H1 (cell line): ENCODE measurements around the gene ERH. TPM values are rescaled to one million over a fixed set of nuclear protein-coding genes. Genes with fewer than 3 reads are reported as not detected.

Experiments
- CTCF ChIA-PET: fragments of 300-600 bp; sonication (Branson Sonifier 250); formaldehyde crosslinking; loops from one replicate; lab custom pipeline; 2021; ENCODE audit not compliant: partially characterized antibody; lab: Charles Lee
- POLR2A ChIA-PET: fragments of 300-600 bp; sonication (Branson Sonifier 250); formaldehyde crosslinking; loops from one replicate; lab custom pipeline; 2021; ENCODE audit warnings: inconsistent platforms; ENCODE audit not compliant: partially characterized antibody; lab: Charles Lee
- DNase-seq, 2 experiments: peaks; one replicate each; pipeline versions ENCODE4 v3.0.0 to v3.0.0-alpha.2; 2010 to 2022; ENCODE audit warnings: low spot score in 2 of 2, low read depth in 1 of 2, mixed read lengths in 1 of 2
- FAIRE-seq: peaks from 2 replicates; lab custom pipeline; 2011; peaks lifted over from hg19 to GRCh38; lab: Jason Lieb, UNC
- H2AFZ ChIP-seq: 2 replicates; pipeline ENCODE4 v1.8.1; 2012; ENCODE audit warnings: low read length, inconsistent platforms
- H2AK5ac ChIP-seq: 2 replicates; pipeline ENCODE4 v1.6.1; 2013; ENCODE audit warnings: low read depth, low read length
- H2BK120ac ChIP-seq: replicated peaks from 2 replicates; pipeline ENCODE3; 2013; ENCODE audit warnings: low read depth, low read length, inconsistent platforms
- H2BK12ac ChIP-seq: 2 replicates; pipeline ENCODE4 v1.6.1; 2013; ENCODE audit warnings: low read depth, low read length
- H2BK15ac ChIP-seq: 2 replicates; pipeline ENCODE4 v1.6.1; 2013; ENCODE audit warnings: low read length
- H2BK20ac ChIP-seq: 2 replicates; pipeline ENCODE4 v1.6.1; 2013; ENCODE audit warnings: low read length
- H2BK5ac ChIP-seq: 2 replicates; pipeline ENCODE4 v1.6.1; 2013; ENCODE audit warnings: low read depth, low read length
- H3K14ac ChIP-seq: 2 replicates; pipeline ENCODE4 v1.6.1; 2013; ENCODE audit warnings: inconsistent platforms; ENCODE audit not compliant: insufficient read length
- H3K18ac ChIP-seq: 2 replicates; pipeline ENCODE4 v1.6.1; 2013; ENCODE audit warnings: low read length; ENCODE audit errors: extremely low read depth
- H3K23ac ChIP-seq: 2 replicates; pipeline ENCODE4 v1.6.1; 2013; ENCODE audit warnings: inconsistent platforms; ENCODE audit not compliant: insufficient read length
- H3K23me2 ChIP-seq: 2 replicates; pipeline ENCODE4 v1.6.1; 2013; ENCODE audit warnings: low read depth, low read length
- H3K27ac ChIP-seq: 2 replicates; pipeline ENCODE4 v1.6.1; 2011; ENCODE audit warnings: low read depth, low read length, inconsistent platforms
- H3K27me3 ChIP-seq, 4 experiments: replicated peaks in 1 of 4; 1 replicate in 1 of 4; 2 replicates in 3 of 4; pipeline versions ENCODE4 v1.6.1 to v1.8.1; 2011 to 2013; ENCODE audit warnings: low read length in 3 of 4, mild to moderate bottlenecking in 3 of 4, inconsistent platforms in 2 of 4, mixed read lengths in 2 of 4, moderate library complexity in 1 of 4; ENCODE audit not compliant: control insufficient read depth in 3 of 4, insufficient read depth in 3 of 4; ENCODE audit errors: extremely low read depth in 1 of 4
- H3K36me3 ChIP-seq, 4 experiments: 2 replicates each; pipeline versions ENCODE4 v1.6.1 to v1.8.1; 2011 to 2013; ENCODE audit warnings: mild to moderate bottlenecking in 4 of 4, low read length in 3 of 4, moderate library complexity in 2 of 4, control low read depth in 1 of 4, inconsistent platforms in 1 of 4; ENCODE audit not compliant: insufficient read depth in 4 of 4, control insufficient read depth in 2 of 4
- H3K4ac ChIP-seq: replicated peaks from 2 replicates; pipeline ENCODE3; 2013; ENCODE audit warnings: low read length, low read depth, mixed read lengths, inconsistent platforms; ENCODE audit not compliant: insufficient read length
- H3K4me1 ChIP-seq, 4 experiments: replicated peaks in 1 of 4; 1 replicate in 1 of 4; 2 replicates in 3 of 4; pipeline versions ENCODE4 v1.6.1 to v1.8.1; 2011 to 2013; ENCODE audit warnings: low read length in 3 of 4, inconsistent platforms in 2 of 4, mixed read lengths in 1 of 4; ENCODE audit not compliant: insufficient read depth in 4 of 4, control insufficient read depth in 3 of 4
- H3K4me2 ChIP-seq, 2 experiments: 2 replicates each; pipeline versions ENCODE4 v1.6.1 to v1.8.1; 2011 to 2013; ENCODE audit warnings: low read depth in 2 of 2, low read length in 2 of 2, control low read depth in 1 of 2, inconsistent platforms in 1 of 2, mild to moderate bottlenecking in 1 of 2; ENCODE audit not compliant: insufficient read depth in 1 of 2
- H3K4me3 ChIP-seq, 4 experiments: fragments of 200-600, 300-600 bp in 1 of 4; sonication (generic), shearing (Covaris generic), sonication (Bioruptor Twin) in 1 of 4; 2 replicates each; pipeline versions ENCODE4 v1.5.1 to v1.8.1; 2011 to 2016; ENCODE audit warnings: low read length in 4 of 4, low read depth in 3 of 4, control low read depth in 2 of 4, inconsistent platforms in 2 of 4, mild to moderate bottlenecking in 2 of 4, mixed read lengths in 1 of 4, moderate library complexity in 1 of 4; ENCODE audit not compliant: insufficient read depth in 2 of 4; ENCODE audit errors: extremely low read depth in 1 of 4
- H3K56ac ChIP-seq: replicated peaks from 2 replicates; pipeline ENCODE3; 2013; ENCODE audit warnings: low read depth, mild to moderate bottlenecking, mixed read lengths, low read length, inconsistent platforms; ENCODE audit not compliant: insufficient read length
- H3K79me1 ChIP-seq: 2 replicates; pipeline ENCODE4 v1.6.1; 2013; ENCODE audit warnings: low read depth, low read length, control low read depth
- H3K79me2 ChIP-seq, 2 experiments: 2 replicates each; pipeline versions ENCODE4 v1.6.1 to v1.8.1; 2012 to 2013; ENCODE audit warnings: low read length in 2 of 2, mild to moderate bottlenecking in 2 of 2, inconsistent platforms in 1 of 2; ENCODE audit not compliant: insufficient read depth in 2 of 2, control insufficient read depth in 1 of 2
- H3K9ac ChIP-seq, 4 experiments: replicated peaks in 1 of 4; 1 replicate in 1 of 4; 2 replicates in 3 of 4; pipeline versions ENCODE4 v1.6.1 to v1.8.1; 2011 to 2013; ENCODE audit warnings: low read depth in 3 of 4, low read length in 3 of 4, control low read depth in 2 of 4, mild to moderate bottlenecking in 2 of 4, moderate library complexity in 2 of 4, inconsistent platforms in 1 of 4; ENCODE audit errors: extremely low read depth in 1 of 4
- H3K9me3 ChIP-seq, 2 experiments: 2 replicates each; pipeline versions ENCODE4 v1.6.1 to v1.8.1; 2012 to 2013; ENCODE audit warnings: mild to moderate bottlenecking in 2 of 2, moderate library complexity in 2 of 2, control low read depth in 1 of 2, inconsistent platforms in 1 of 2, low read depth in 1 of 2, low read length in 1 of 2, mixed read lengths in 1 of 2; ENCODE audit not compliant: insufficient read depth in 2 of 2
- H4K20me1 ChIP-seq, 2 experiments: replicated peaks in 1 of 2; 2 replicates each; pipeline versions ENCODE3 to v1.8.1; 2011 to 2013; ENCODE audit warnings: inconsistent platforms in 2 of 2, low read length in 2 of 2, mild to moderate bottlenecking in 1 of 2; ENCODE audit not compliant: insufficient read depth in 2 of 2, control insufficient read depth in 1 of 2
- H4K5ac ChIP-seq: 2 replicates; pipeline ENCODE4 v1.6.1; 2013; ENCODE audit warnings: low read length, low read depth, mixed read lengths, inconsistent platforms; ENCODE audit not compliant: insufficient read length
- H4K8ac ChIP-seq: 2 replicates; pipeline ENCODE4 v1.8.0; 2013; ENCODE audit warnings: mild to moderate bottlenecking, moderate library complexity, low read length, inconsistent platforms; ENCODE audit not compliant: insufficient read depth; ENCODE audit errors: extremely low read depth
- H4K91ac ChIP-seq: replicated peaks from 2 replicates; pipeline ENCODE3; 2013; ENCODE audit warnings: low read length, mixed read lengths, inconsistent platforms; ENCODE audit not compliant: insufficient read length
- CBX8 ChIP-seq: fragments of 300-800, 300-1000 bp; sonication (generic); IDR thresholded peaks from 2 replicates; pipeline ENCODE4 v1.7.1; 2016; ENCODE audit warnings: low read depth, low read length, borderline replicate concordance
- CEBPB ChIP-seq: IDR thresholded peaks from 2 replicates; pipeline ENCODE4 v1.6.1; 2012; ENCODE audit warnings: low read depth, low read length
- EZH2 ChIP-seq: fragments of 200-600 bp; sonication (generic); IDR thresholded peaks from 2 replicates; pipeline ENCODE4 v1.7.1; 2012; ENCODE audit warnings: low read depth, mild to moderate bottlenecking, moderate library complexity, low read length, inconsistent platforms; ENCODE audit not compliant: severe bottlenecking
- HDAC6 ChIP-seq: IDR thresholded peaks from one replicate; pipeline ENCODE4 v1.7.1; 2012; ENCODE audit warnings: low read depth, mild to moderate bottlenecking, inconsistent platforms, low read length, moderate library complexity
- JUN ChIP-seq: IDR thresholded peaks from 2 replicates; pipeline ENCODE4 v1.6.1; 2011; ENCODE audit warnings: low read depth, mild to moderate bottlenecking, improper control_type of control experiment, low read length
- NANOG ChIP-seq: IDR thresholded peaks from 2 replicates; pipeline ENCODE4 v1.6.1; 2011; ENCODE audit warnings: low read length, low read depth, mild to moderate bottlenecking, inconsistent platforms; ENCODE audit not compliant: insufficient read depth, poor library complexity, severe bottlenecking
- NRF1 ChIP-seq: IDR thresholded peaks from 2 replicates; pipeline ENCODE4 v1.6.1; 2011; ENCODE audit warnings: mild to moderate bottlenecking, low read depth, low read length, improper control_type of control experiment
- RAD21 ChIP-seq, 2 experiments: IDR thresholded peaks in 1 of 2; conservative IDR thresholded peaks in 1 of 2; 2 replicates each; pipeline ENCODE4 v1.6.1; 2011; ENCODE audit warnings: low read depth in 2 of 2, low read length in 2 of 2, improper control_type of control experiment in 1 of 2, inconsistent platforms in 1 of 2, mild to moderate bottlenecking in 1 of 2, moderate library complexity in 1 of 2
- SIX5 ChIP-seq: IDR thresholded peaks from 2 replicates; pipeline ENCODE4 v1.6.1; 2011; ENCODE audit warnings: mild to moderate bottlenecking, low read depth, low read length
- TAF1 ChIP-seq: IDR thresholded peaks from 2 replicates; pipeline ENCODE4 v1.6.1; 2011; ENCODE audit warnings: mild to moderate bottlenecking, low read depth, low read length
- WGBS, 2 experiments: shearing (Covaris generic) in 1 of 2; methylation state at CpG; one replicate each; pipeline versions ENCODE4 v1.1.6 to v1.1.7; 2013 to 2015; ENCODE audit warnings: low lambda C conversion rate in 2 of 2, mixed read lengths in 2 of 2, inconsistent platforms in 1 of 2, low coverage in 1 of 2, missing lambda C conversion rate in 1 of 2; ENCODE audit not compliant: insufficient replicate concordance in 2 of 2, insufficient coverage in 1 of 2, insufficient read length in 1 of 2; ENCODE audit errors: extremely low coverage in 1 of 2, missing lambda C conversion rate in 1 of 2; 5-methylcytosine and 5-hydroxymethylcytosine counted together
- polyA plus RNA-seq, 7 experiments: library from polyadenylated mRNA; depleted of rRNA in 3 of 7; stranded (reverse) in 5 of 7; unstranded in 2 of 7; fragments of >200 nt in 5 of 7; fragments of 200-250 nt in 2 of 7; gene quantifications; 1 replicate in 5 of 7; 2 replicates in 1 of 7; 4 replicates in 1 of 7; pipeline versions ENCODE4 v1.2.1 to v1.2.3, GENCODE V29; 2011 to 2013; ENCODE audit warnings: missing spikeins in 2 of 7, mixed read lengths in 2 of 7
- total RNA-seq: library from RNA; stranded (reverse); fragmentation: NEBNext Ultra II Directional; extraction: Animal tissue kit (Norgen Biotek cat#: 25700); gene quantifications from 2 replicates; pipeline ENCODE4 v1.2.1, GENCODE V29; 2021
- TF ChIP-seq, protein P1 (sequence below): IDR thresholded peaks from 2 replicates; pipeline ENCODE4 v1.6.1; 2012; ENCODE audit warnings: inconsistent platforms

The ERH gene
- total and polyA plus RNA-seq, 2 of the 8 experiments (the other 6 are each of a cell fraction or from before 2014, with no cell fraction given): 329 to 454 TPM

- H3K18ac ChIP-seq: no peak overlapping the region
- no peaks in the 10 kb centered on the region for H3K9me3 ChIP-seq
- no peak overlapping the region for H4K91ac ChIP-seq
- H2BK20ac ChIP-seq: no peak overlapping the region
- H2BK15ac ChIP-seq: no peak overlapping the region
- no peak for FAIRE-seq
- H3K79me2 ChIP-seq: peaks cover 0 to 4% of the 10 kb centered on the region in 2 experiments; a peak in 1 of 4 replicates
- peaks cover 0 to 4% (median 2%) of the 10 kb centered on the region in 4 experiments; a peak in 1 of 7 replicates for H3K4me1 ChIP-seq
- no peak overlapping the region for H4K8ac ChIP-seq
- no peaks in the 10 kb centered on the region; the same call in 1 of the 2 replicates for H3K23me2 ChIP-seq
- no peak overlapping the region for H3K9ac ChIP-seq
- WGBS, 2 experiments: 80% methylated on average over 5 of the region's 5 CpGs; no CpG with 5 or more reads in 1 of the 2 experiments
- H2AFZ ChIP-seq: no peak overlapping the region
- no peak overlapping the region for H2BK5ac ChIP-seq
- H4K5ac ChIP-seq: no peak overlapping the region
- no peak overlapping the region for H3K4me2 ChIP-seq
- TF ChIP-seq EZH2: no peak
- no peak for TF ChIP-seq CBX8
- no peak for TF ChIP-seq RAD21 (IDR thresholded peaks at IDR 0.05 in 1 of 2, conservative IDR thresholded peaks at IDR 0.05 in 1 of 2; ENCODE audit: low read depth in 2 of 2, low read length in 2 of 2)
- TF ChIP-seq, protein P1, sequence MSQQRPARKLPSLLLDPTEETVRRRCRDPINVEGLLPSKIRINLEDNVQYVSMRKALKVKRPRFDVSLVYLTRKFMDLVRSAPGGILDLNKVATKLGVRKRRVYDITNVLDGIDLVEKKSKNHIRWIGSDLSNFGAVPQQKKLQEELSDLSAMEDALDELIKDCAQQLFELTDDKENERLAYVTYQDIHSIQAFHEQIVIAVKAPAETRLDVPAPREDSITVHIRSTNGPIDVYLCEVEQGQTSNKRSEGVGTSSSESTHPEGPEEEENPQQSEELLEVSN: no peak
- no peak for TF ChIP-seq SIX5
- TF ChIP-seq CEBPB: no peak
- no peak for TF ChIP-seq JUN
- no peak for TF ChIP-seq NANOG
- no peak for TF ChIP-seq NRF1
- no peak for TF ChIP-seq TAF1
- TF ChIP-seq HDAC6: no peak
- TF ChIP-seq, all 59 proteins: peak for 0
- no peak for DNase-seq
- Histone ChIP-seq H3K27ac (0 out of 2 replicates have a peak overlapping the region, but pooled peaks have one; percentile 27), H3K4me3 (no peak overlapping the region), H3K4ac (no peak overlapping the region), H3K23ac (no peak overlapping the region), H3K14ac (no peak overlapping the region), H3K79me1 (no peaks in the 10 kb centered on the region), H3K36me3 (no peaks in the 10 kb centered on the region), H2BK12ac (no peak overlapping the region), H4K20me1 (peaks cover 0 to 3% of the 10 kb centered on the region in 2 experiments), H2BK120ac (no peak overlapping the region), H3K56ac (no peak overlapping the region), H2AK5ac (no peak overlapping the region), H3K27me3 (no peaks in the 10 kb centered on the region)
- ChIA-PET POLR2A (interaction anchor here (1.5 kb wide), 2 partner anchors 38 to 44 kb away, joined by 3 to 4 read pairs; partner anchors contain the start of genes ERH and SLC39A9), CTCF (interaction anchor here (2.0 kb wide), 1 partner anchor 10 kb away, joined by 4 read pairs; no protein-coding TSS in a partner anchor)
Measured at GRCh38 chr14:69441948-69442347, 43.8 kb upstream of the ERH start.
